Activated T-helper 2 cell treated with anti-CD3 and anti-CD28 coated beads, Interferon-gamma antibody, Interleukin-2, Interleukin-4, amounts not matched to agents 10 μg/mL and 5 μg/mL and 100 μg/mL, durations not matched to agents 14 hours and 24 hours and 36 hours (primary cell): ENCODE measurements around the gene PLEKHB2. TPM values are rescaled to one million over a fixed set of nuclear protein-coding genes. Genes with fewer than 3 reads are reported as not detected.
"Not testable (repeated sequence)": the region's sequence is repeated elsewhere in the genome, so short reads cannot be mapped to it uniquely, and the experiment has no call there.

Source experiments
- DNase-seq: peaks from one replicate; pipeline ENCODE4 v3.0.0; 2021; ENCODE audit warnings: low spot score
- H3K27ac Mint-ChIP-seq: one replicate; pipeline ENCODE4 v1.8.0; 2021; ENCODE audit warnings: mixed read lengths
- H3K27me3 Mint-ChIP-seq: one replicate; pipeline ENCODE4 v1.8.0; 2021; ENCODE audit warnings: low read depth, mixed read lengths
- H3K36me3 Mint-ChIP-seq: one replicate; pipeline ENCODE4 v1.8.0; 2021; ENCODE audit warnings: low read depth, mixed read lengths
- H3K4me1 Mint-ChIP-seq: one replicate; pipeline ENCODE4 v1.8.0; 2021; ENCODE audit warnings: low read depth, mixed read lengths
- H3K4me3 Mint-ChIP-seq: one replicate; pipeline ENCODE4 v1.8.0; 2021; ENCODE audit warnings: low read depth, mild to moderate bottlenecking, moderate library complexity, mixed read lengths
- H3K9me3 Mint-ChIP-seq: one replicate; pipeline ENCODE4 v1.8.0; 2021; ENCODE audit warnings: mixed read lengths
- intact Hi-C: fragments of 100-400 bp; cut with micrococcal nuclease; formaldehyde crosslinking; loops from one replicate; pipeline ENCODE4 v1.15.1; 2023
- total RNA-seq: library from RNA; stranded (reverse); gene quantifications from 2 replicates; pipeline ENCODE4 v1.2.3, GENCODE V29; 2022

The PLEKHB2 gene
- total RNA-seq, 1 donor from 2014 or later: 72.9 TPM

DNA sequence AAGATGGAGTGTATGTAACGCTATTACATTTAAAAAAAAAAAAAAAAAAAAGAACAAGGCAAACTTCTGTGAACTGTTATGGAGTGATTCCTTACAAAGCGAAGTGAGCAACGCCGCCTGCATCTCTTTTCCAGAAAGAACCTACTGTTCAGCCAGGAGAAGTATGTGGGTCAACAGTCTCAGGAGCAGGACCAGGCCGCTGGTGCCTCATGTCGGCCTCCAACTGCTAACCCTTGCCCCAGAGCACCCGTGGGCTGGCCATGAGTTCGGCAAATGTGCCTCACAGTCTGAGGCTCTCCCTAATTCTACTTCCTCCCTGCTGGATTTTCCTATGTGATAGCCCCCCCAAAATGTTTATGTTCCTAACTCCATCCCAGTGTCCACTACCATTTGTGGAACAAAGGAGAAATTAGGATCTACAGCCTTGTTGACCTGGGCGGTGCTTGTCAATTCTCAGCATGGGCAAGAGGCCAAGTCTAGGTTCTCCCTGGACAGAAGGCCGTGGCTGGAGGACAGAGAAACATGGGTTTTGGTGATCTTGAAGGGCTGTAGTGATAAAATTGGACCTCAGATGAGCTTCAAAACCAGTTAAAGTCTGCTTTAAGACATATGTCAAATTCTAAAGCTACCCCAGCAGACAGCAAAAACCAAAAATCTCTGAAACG, 27.8 kb upstream of the PLEKHB2 start:
- H3K9me3 Mint-ChIP-seq: no peaks in the 10 kb centered on the region
- peaks cover 76% of the 10 kb centered on the region for H3K36me3 Mint-ChIP-seq
- no peak for DNase-seq
- no peaks in the 10 kb centered on the region for H3K27me3 Mint-ChIP-seq
- intact Hi-C loops: no loop called here
- no peak overlapping the region for H3K27ac Mint-ChIP-seq
- H3K4me1 Mint-ChIP-seq: peaks cover 3% of the 10 kb centered on the region
- no peak overlapping the region for H3K4me3 Mint-ChIP-seq

DNA sequence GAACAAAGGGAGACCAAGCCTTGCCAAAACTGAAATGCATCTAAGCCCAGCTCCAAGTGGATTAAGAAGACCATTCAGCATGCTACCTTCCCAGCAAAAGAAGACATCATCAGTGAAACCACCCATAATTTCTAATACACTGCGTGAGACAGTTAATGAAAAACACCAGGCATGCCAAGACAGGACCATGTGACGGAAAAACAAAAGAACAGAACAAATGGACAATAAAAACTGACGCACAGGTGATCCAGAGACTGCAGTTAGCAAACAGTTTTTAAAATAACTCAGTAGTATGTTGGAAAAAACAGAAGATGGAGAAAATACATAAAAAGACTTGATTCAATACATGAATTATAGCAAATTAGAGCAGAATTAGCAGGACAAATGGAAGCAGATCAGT, 27.2 kb upstream of the PLEKHB2 start:
- H3K9me3 Mint-ChIP-seq: no peaks in the 10 kb centered on the region
- peaks cover 80% of the 10 kb centered on the region for H3K36me3 Mint-ChIP-seq
- H3K4me1 Mint-ChIP-seq: peaks cover 3% of the 10 kb centered on the region
- no peak overlapping the region for H3K4me3 Mint-ChIP-seq
- intact Hi-C loops: no loop called here
- no peak for DNase-seq
- no peaks in the 10 kb centered on the region for H3K27me3 Mint-ChIP-seq
- no peak overlapping the region for H3K27ac Mint-ChIP-seq

- H3K27me3 Mint-ChIP-seq, H3K9me3 Mint-ChIP-seq, H3K4me1 Mint-ChIP-seq, intact Hi-C loops, H3K27ac Mint-ChIP-seq, DNase-seq, H3K4me3 Mint-ChIP-seq: not testable (repeated sequence)
- peaks cover 77% of the 10 kb centered on the region for H3K36me3 Mint-ChIP-seq
Observed at GRCh38 chr2:131079931-131080330, 25.2 kb upstream of the PLEKHB2 start.

GRCh38 chr2:131081190-131081589, 23.9 kb upstream of the PLEKHB2 start:
- Mint-ChIP-seq H3K27me3 (no peaks in the 10 kb centered on the region), H3K4me1 (peaks cover 12% of the 10 kb centered on the region), H3K9me3 (no peaks in the 10 kb centered on the region), H3K36me3 (peaks cover 78% of the 10 kb centered on the region), H3K4me3 (no peak overlapping the region), H3K27ac (peak overlapping the region; percentile 1)
- no peak for DNase-seq
- intact Hi-C loops: no loop called here

DNA sequence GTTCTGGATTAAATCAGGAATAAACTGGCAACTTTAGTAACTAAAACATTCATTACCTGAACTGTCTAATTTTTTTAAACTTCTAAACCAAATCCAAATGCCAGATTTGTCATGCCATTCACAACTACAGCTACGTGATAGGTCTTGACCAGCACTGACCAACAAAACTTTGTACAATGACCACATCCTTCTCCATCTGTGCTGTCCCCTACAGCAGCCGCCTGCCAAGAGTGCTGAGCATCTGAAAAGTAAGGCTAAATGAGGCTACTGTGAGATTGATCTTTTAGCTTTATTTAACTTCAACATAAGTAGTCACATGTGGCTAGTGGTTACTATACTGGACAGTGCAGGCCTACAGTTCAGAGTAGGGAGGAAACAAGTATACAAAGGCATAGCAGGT, 19.5 kb upstream of the PLEKHB2 start:
- Mint-ChIP-seq H3K27ac (no peak overlapping the region), H3K36me3 (peaks cover 74% of the 10 kb centered on the region), H3K4me1 (peaks cover 11% of the 10 kb centered on the region), H3K9me3 (no peaks in the 10 kb centered on the region), H3K27me3 (no peaks in the 10 kb centered on the region), H3K4me3 (no peak overlapping the region)
- intact Hi-C loops: no loop called here
- DNase-seq: no peak

DNA sequence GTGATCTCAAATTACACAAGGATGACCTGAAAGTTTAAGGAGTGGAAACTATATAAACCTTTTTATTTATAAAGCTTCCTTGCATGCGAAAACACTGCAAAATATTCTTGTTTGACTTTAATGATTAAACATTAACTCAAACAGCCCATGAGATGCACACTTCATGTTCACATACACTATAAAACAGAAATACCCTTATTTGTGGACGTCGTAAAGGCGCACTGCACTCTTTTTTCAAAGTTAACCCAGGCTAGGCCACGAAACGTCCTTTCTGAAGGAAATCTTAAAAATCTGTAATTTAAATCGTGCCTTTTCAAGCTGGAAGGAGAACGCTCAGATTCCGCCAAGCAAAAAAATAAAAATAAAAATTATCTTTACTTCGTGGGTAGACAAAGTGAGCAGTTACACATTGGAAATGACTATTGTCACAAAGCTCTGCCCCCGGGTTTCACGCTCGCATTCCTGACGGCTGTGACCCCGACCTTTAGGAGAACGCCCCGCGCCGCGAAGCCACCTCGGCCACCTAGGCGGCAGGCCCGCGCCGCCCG, 12.6 kb upstream of the PLEKHB2 start:
- Mint-ChIP-seq H3K27ac (peak overlapping the region; percentile 69), H3K9me3 (no peaks in the 10 kb centered on the region), H3K4me1 (peaks cover 12% of the 10 kb centered on the region), H3K4me3 (peak overlapping the region; percentile 78), H3K36me3 (peaks cover 27% of the 10 kb centered on the region), H3K27me3 (no peaks in the 10 kb centered on the region)
- no peak for DNase-seq
- intact Hi-C loops: loop anchor here (1.0 to 10.0 kb wide), 3 partner anchors 14 to 750 kb away; partner anchors contain the start of genes GPR148 and IMP4

DNA sequence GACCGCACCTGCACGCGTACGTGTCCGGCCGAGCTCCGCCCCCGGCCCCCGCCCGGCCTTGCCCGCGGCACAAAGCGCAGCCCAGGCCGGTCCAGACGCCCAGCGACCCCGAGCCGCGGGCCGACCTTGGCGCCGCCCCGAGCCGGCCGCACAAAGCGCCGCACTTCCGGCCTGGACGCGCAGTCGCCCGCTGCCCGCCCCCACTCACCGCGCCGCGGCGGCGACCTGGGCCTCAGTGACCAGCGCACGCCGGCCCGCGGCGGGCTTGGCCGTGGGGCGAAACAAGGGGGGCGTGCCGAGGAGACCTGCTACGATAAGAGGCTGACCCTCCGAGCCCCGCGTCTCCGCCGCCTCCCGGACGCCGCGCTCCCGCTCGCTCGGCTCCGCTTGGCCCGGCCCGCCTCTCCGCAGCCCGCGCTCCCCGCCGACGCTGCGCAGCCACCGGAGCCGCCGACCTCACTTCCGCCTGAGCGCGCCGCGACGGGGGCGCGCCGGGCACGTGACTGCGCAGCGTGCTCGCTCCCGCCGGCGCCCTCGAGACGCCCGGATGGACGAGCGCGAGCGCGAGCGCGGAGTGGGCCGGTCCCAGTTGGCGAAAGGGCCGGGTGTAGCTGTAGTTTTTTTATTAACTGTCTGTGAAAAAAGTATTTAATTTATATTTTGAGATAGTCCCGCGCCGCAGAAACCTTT, 12.0 kb upstream of the PLEKHB2 start, which contains the start of gene FAM168B:
Gene FAM168B (minus strand): TSS at position 455 of the 690 bp plus-strand sequence. CDS start 10,814 bp downstream, outside the sequence.
- peak within 1 kb of the TSS; percentile 90 for H3K4me3 Mint-ChIP-seq
- peak within 1 kb of the TSS; percentile 82 for H3K27ac Mint-ChIP-seq
- DNase-seq: peak; percentile 87
- no peaks in the 10 kb centered on the region for H3K9me3 Mint-ChIP-seq
- peaks cover 21% of the 10 kb centered on the region for H3K36me3 Mint-ChIP-seq
- intact Hi-C loops: loop anchor here (1.0 to 10.0 kb wide), 3 partner anchors 13 to 751 kb away; partner anchors contain the start of genes GPR148 and IMP4
- peaks cover 12% of the 10 kb centered on the region for H3K4me1 Mint-ChIP-seq
- H3K27me3 Mint-ChIP-seq: no peaks in the 10 kb centered on the region

- intact Hi-C loops: loop anchor here (1.0 to 10.0 kb wide), 3 partner anchors 12 to 752 kb away; partner anchors contain the start of genes GPR148 and IMP4
- Mint-ChIP-seq H3K36me3 (peaks cover 16% of the 10 kb centered on the region), H3K4me1 (peaks cover 10% of the 10 kb centered on the region), H3K4me3 (peak overlapping the region; percentile 90), H3K27me3 (no peaks in the 10 kb centered on the region), H3K9me3 (no peaks in the 10 kb centered on the region), H3K27ac (peak overlapping the region; percentile 82)
- no peak for DNase-seq
Observed at GRCh38 chr2:131093696-131094462, 11.3 kb upstream of the PLEKHB2 start.

- intact Hi-C loops: loop anchor here (5.0 to 10.0 kb wide), 2 partner anchors 370 to 752 kb away; partner anchors contain the start of genes GPR148 and IMP4
- peak overlapping the region; percentile 82 for H3K27ac Mint-ChIP-seq
- peak overlapping the region; percentile 90 for H3K4me3 Mint-ChIP-seq
- no peak for DNase-seq
- no peaks in the 10 kb centered on the region for H3K27me3 Mint-ChIP-seq
- peaks cover 10% of the 10 kb centered on the region for H3K4me1 Mint-ChIP-seq
- no peaks in the 10 kb centered on the region for H3K9me3 Mint-ChIP-seq
- H3K36me3 Mint-ChIP-seq: peaks cover 9% of the 10 kb centered on the region
Observed at GRCh38 chr2:131094463-131095281, 10.5 kb upstream of the PLEKHB2 start.

DNA sequence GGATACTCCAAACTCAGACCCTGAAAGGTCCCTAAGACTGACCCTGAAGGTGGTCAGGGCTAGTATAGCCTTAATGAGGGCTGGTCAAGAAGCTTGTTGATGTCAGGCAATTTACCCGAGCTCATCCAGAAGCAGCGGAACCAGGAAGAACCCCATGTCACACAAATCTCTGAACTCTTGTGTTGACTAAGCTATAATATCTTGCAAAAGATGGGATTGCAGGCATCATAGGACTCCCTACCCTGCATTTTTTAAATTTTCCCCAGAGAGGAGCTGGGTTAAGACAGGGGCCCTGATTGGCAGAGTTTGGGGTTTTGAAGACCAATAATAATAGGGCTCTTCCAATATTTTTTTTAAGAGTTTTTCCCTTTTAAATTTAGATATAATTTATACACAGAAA, 2.0 kb upstream of the PLEKHB2 start:
- peaks cover 9% of the 10 kb centered on the region for H3K36me3 Mint-ChIP-seq
- no peak overlapping the region for H3K27ac Mint-ChIP-seq
- DNase-seq: no peak
- no peaks in the 10 kb centered on the region for H3K9me3 Mint-ChIP-seq
- H3K27me3 Mint-ChIP-seq: no peaks in the 10 kb centered on the region
- H3K4me3 Mint-ChIP-seq: no peak overlapping the region
- intact Hi-C loops: loop anchor here (10.0 kb wide), 2 partner anchors 278 to 728 kb away; no protein-coding TSS in a partner anchor
- H3K4me1 Mint-ChIP-seq: peaks cover 37% of the 10 kb centered on the region

- intact Hi-C loops: loop anchor here (5.0 to 10.0 kb wide), 3 partner anchors 280 to 730 kb away; no protein-coding TSS in a partner anchor
- H3K27me3 Mint-ChIP-seq: no peaks in the 10 kb centered on the region
- DNase-seq: peak; percentile 48
- H3K36me3 Mint-ChIP-seq: peaks cover 20% of the 10 kb centered on the region
- peaks cover 43% of the 10 kb centered on the region for H3K4me1 Mint-ChIP-seq
- no peaks in the 10 kb centered on the region for H3K9me3 Mint-ChIP-seq
- H3K27ac Mint-ChIP-seq: peak overlapping the region; percentile 98
- peak overlapping the region; percentile 100 for H3K4me3 Mint-ChIP-seq
Observed at GRCh38 chr2:131104487-131105155, 515 bp upstream of the PLEKHB2 start.
